Neural cell (in vitro differentiated cells): ENCODE data around the gene MSH2. TPM values are rescaled to one million over a fixed set of nuclear protein-coding genes. Genes with fewer than 3 reads are reported as not detected.

ENCODE experiments used
- H2AFZ ChIP-seq: fragments of 200-600, 300-800 bp; sonication (generic), shearing (Covaris generic); 2 replicates; pipeline ENCODE4 v1.6.0; 2014; ENCODE audit warnings: low read depth, mild to moderate bottlenecking, antibody characterized with exemption, low read length, moderate library complexity
- H3F3A ChIP-seq: fragments of 200-600 bp; shearing (Covaris generic); 2 replicates; pipeline ENCODE4 v1.6.1; 2016; ENCODE audit warnings: mild to moderate bottlenecking, moderate library complexity, mixed read lengths, antibody characterized with exemption, low read length; ENCODE audit not compliant: insufficient read depth, poor library complexity, severe bottlenecking
- H3K27ac ChIP-seq: fragments of 200-600, 300-800 bp; sonication (generic), shearing (Covaris generic); 2 replicates; pipeline ENCODE4 v1.5.1; 2014; ENCODE audit warnings: mild to moderate bottlenecking, low read length, moderate library complexity
- H3K27me3 ChIP-seq: fragments of 300-800, 200-600 bp; sonication (generic), shearing (Covaris generic); 2 replicates; pipeline ENCODE4 v1.6.0; 2014; ENCODE audit warnings: mild to moderate bottlenecking, low read depth, low read length, moderate library complexity; ENCODE audit not compliant: insufficient read depth
- H3K36me3 ChIP-seq: fragments of 300-800, 200-600 bp; sonication (generic), shearing (Covaris generic); 2 replicates; pipeline ENCODE4 v1.5.1; 2014; ENCODE audit warnings: mild to moderate bottlenecking, antibody characterized with exemption, low read length, moderate library complexity; ENCODE audit not compliant: insufficient read depth
- H3K4me2 ChIP-seq: fragments of 300-800, 200-600 bp; sonication (generic), shearing (Covaris generic); 2 replicates; pipeline ENCODE4 v1.6.0; 2014; ENCODE audit warnings: mild to moderate bottlenecking, low read length
- H3K4me3 ChIP-seq: fragments of 300-800, 200-600 bp; sonication (generic), shearing (Covaris generic); 2 replicates; pipeline ENCODE4 v1.5.1; 2014; ENCODE audit warnings: mild to moderate bottlenecking, low read length, moderate library complexity
- H3K79me2 ChIP-seq: fragments of 200-600 bp; shearing (Covaris generic); replicated peaks from 2 replicates; pipeline ENCODE4 v1.6.0; 2014; ENCODE audit warnings: mild to moderate bottlenecking, low read length, moderate library complexity; ENCODE audit not compliant: insufficient read depth
- H3K9ac ChIP-seq: fragments of 300-800, 200-600 bp; sonication (generic), shearing (Covaris generic); 2 replicates; pipeline ENCODE4 v1.6.1; 2016; ENCODE audit warnings: mild to moderate bottlenecking, low read length, mixed read lengths
- H3K9me2 ChIP-seq: fragments of 200-600 bp; shearing (Covaris generic); 2 replicates; pipeline ENCODE4 v1.6.1; 2016; ENCODE audit warnings: mild to moderate bottlenecking, low read length, mixed read lengths; ENCODE audit not compliant: insufficient read depth
- H3K9me3 ChIP-seq: fragments of 200-600, 300-800 bp; sonication (generic), shearing (Covaris generic); 2 replicates; pipeline ENCODE4 v1.6.1; 2016; ENCODE audit warnings: mild to moderate bottlenecking, mixed run types, low read length, moderate library complexity, mixed read lengths
- H4K20me1 ChIP-seq: fragments of 200-600 bp; shearing (Covaris generic); 2 replicates; pipeline ENCODE4 v1.6.1; 2016; ENCODE audit warnings: mild to moderate bottlenecking, mixed run types; ENCODE audit not compliant: insufficient read depth
- CTCF ChIP-seq: fragments of 450-650 bp; IDR thresholded peaks from 2 replicates; pipeline ENCODE4 v1.5.1; 2014; ENCODE audit warnings: antibody characterized with exemption, mild to moderate bottlenecking, moderate library complexity; ENCODE audit not compliant: poor library complexity, severe bottlenecking
- EP300 ChIP-seq: fragments of 450-650 bp; conservative IDR thresholded peaks from 2 replicates; pipeline ENCODE4 v1.6.1; 2014; ENCODE audit warnings: antibody characterized with exemption, mild to moderate bottlenecking, moderate library complexity; ENCODE audit not compliant: poor library complexity, severe bottlenecking
- EZH2 ChIP-seq: fragments of 200-600, 300-800 bp; shearing (Covaris generic), sonication (generic); IDR thresholded peaks from 2 replicates; pipeline ENCODE4 v1.6.1; 2014; ENCODE audit warnings: antibody characterized with exemption, low read length, borderline replicate concordance, mild to moderate bottlenecking; ENCODE audit not compliant: insufficient read depth, poor library complexity, severe bottlenecking
- MXI1 ChIP-seq: fragments of 450-650 bp; conservative IDR thresholded peaks from 2 replicates; pipeline ENCODE4 v1.6.1; 2014; ENCODE audit warnings: antibody characterized with exemption, mild to moderate bottlenecking; ENCODE audit not compliant: poor library complexity, severe bottlenecking
- POLR2AphosphoS5 ChIP-seq: IDR thresholded peaks from 2 replicates; pipeline ENCODE4 v1.6.1; 2012
- RAD21 ChIP-seq: fragments of 450-650 bp; conservative IDR thresholded peaks from 2 replicates; pipeline ENCODE4 v1.6.1; 2014; ENCODE audit warnings: antibody characterized with exemption, mild to moderate bottlenecking, moderate library complexity
- REST ChIP-seq: IDR thresholded peaks from 2 replicates; pipeline ENCODE4 v1.6.1; 2012; ENCODE audit warnings: borderline replicate concordance
- SMC3 ChIP-seq: fragments of 450-650 bp; conservative IDR thresholded peaks from 2 replicates; pipeline ENCODE4 v1.6.1; 2014; ENCODE audit warnings: antibody characterized with exemption, mild to moderate bottlenecking, moderate library complexity; ENCODE audit not compliant: poor library complexity
- TAF1 ChIP-seq: IDR thresholded peaks from 2 replicates; pipeline ENCODE4 v1.6.1; 2012; ENCODE audit warnings: low read depth
- polyA plus RNA-seq: library from polyadenylated mRNA; depleted of rRNA; stranded (reverse); fragments of >200 nt; gene quantifications from 2 replicates; pipeline ENCODE4 v1.2.3, GENCODE V29; 2014

The MSH2 gene
- polyA plus RNA-seq, 1 donor from 2014 or later: 105 TPM

DNA sequence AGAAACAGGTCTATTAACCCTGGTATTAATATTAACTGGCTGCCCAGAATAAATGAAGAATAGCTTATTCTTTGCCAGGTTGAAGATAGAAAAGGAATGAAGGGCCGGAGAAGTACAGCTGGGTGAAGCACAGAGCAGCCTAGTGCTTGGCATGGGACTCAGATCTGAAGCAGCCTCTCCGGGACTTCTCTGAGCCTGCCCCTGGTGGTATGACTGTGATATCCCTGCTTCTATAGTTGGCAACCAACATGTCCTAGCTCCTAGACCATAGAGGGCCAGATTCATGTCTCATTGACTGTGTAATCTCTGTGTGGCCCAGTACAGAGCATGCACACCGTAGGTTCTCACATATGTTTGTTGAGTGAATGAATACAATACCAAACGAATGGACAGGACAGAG is 107.8 kb downstream of the MSH2 start:
- H3F3A ChIP-seq: no peaks in the 10 kb centered on the region
- H4K20me1 ChIP-seq: no peaks in the 10 kb centered on the region
- H3K36me3 ChIP-seq: no peaks in the 10 kb centered on the region
- TF ChIP-seq REST (no peak), TAF1 (no peak)
- no peaks in the 10 kb centered on the region for H3K9me3 ChIP-seq
- no peaks in the 10 kb centered on the region for H3K79me2 ChIP-seq
- H3K9me2 ChIP-seq: no peaks in the 10 kb centered on the region
- H3K4me2 ChIP-seq: no peak overlapping the region
- no peak overlapping the region for H2AFZ ChIP-seq
- no peak overlapping the region for H3K4me3 ChIP-seq
- H3K27ac ChIP-seq: no peak overlapping the region
- no peak overlapping the region for H3K9ac ChIP-seq
- H3K27me3 ChIP-seq: no peaks in the 10 kb centered on the region

- H3K9ac ChIP-seq: no peak overlapping the region
- no peaks in the 10 kb centered on the region for H4K20me1 ChIP-seq
- H3K9me3 ChIP-seq: no peaks in the 10 kb centered on the region
- H3F3A ChIP-seq: no peaks in the 10 kb centered on the region
- no peak overlapping the region for H3K4me2 ChIP-seq
- H3K9me2 ChIP-seq: no peaks in the 10 kb centered on the region
- H3K27me3 ChIP-seq: no peaks in the 10 kb centered on the region
- no peaks in the 10 kb centered on the region for H3K36me3 ChIP-seq
- no peak overlapping the region for H3K27ac ChIP-seq
- no peak overlapping the region for H3K4me3 ChIP-seq
- no peak for TF ChIP-seq POLR2AphosphoS5
- no peak for TF ChIP-seq MXI1
- TF ChIP-seq RAD21: no peak
- TF ChIP-seq EP300: no peak
- no peak overlapping the region for H2AFZ ChIP-seq
- no peaks in the 10 kb centered on the region for H3K79me2 ChIP-seq
Measured at GRCh38 chr2:47512581-47513083, 109.7 kb downstream of the MSH2 start.

DNA sequence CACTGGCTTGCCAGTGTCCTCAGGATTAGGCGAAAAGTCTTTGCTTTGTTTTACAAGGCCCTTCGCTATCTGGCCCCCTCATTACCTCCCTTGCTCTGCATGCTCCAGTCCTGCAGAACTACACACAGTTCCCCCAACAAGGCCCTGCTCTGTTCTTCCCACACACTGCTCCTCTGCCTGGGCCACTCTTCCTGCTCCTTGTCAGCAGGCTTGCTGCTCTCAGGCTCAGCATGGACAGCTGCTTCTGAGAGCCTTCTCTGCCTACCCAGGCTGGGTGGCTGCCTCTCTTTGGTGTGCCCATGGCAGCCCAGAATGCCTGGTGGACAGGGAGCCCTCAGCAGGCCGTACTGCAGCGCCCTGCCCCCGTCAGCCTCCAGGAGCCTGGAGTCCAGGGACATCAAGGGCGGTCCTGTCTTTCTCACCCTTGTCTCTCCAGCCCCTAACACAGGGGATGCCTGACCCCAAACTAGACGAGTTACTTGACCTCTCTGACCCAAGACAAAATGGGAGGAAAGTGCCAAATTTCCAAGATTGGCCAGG is 111.1 kb downstream of the MSH2 start:
- Histone ChIP-seq H2AFZ (no peak overlapping the region), H3K9ac (no peak overlapping the region), H3K9me3 (no peaks in the 10 kb centered on the region), H3K9me2 (no peaks in the 10 kb centered on the region), H4K20me1 (no peaks in the 10 kb centered on the region), H3K4me2 (no peak overlapping the region), H3K27ac (no peak overlapping the region), H3K4me3 (no peak overlapping the region), H3F3A (no peaks in the 10 kb centered on the region), H3K27me3 (no peaks in the 10 kb centered on the region), H3K79me2 (no peaks in the 10 kb centered on the region), H3K36me3 (no peaks in the 10 kb centered on the region)
- TF ChIP-seq EP300 (no peak), EZH2 (no peak), RAD21 (no peak), TAF1 (no peak), MXI1 (no peak), POLR2AphosphoS5 (no peak), SMC3 (no peak), CTCF (no peak), REST (no peak)
